Neuronal stem cell (in vitro differentiated cells): ENCODE results near the gene CACNB4.

Experiments
- DNase-seq: peaks from one replicate; pipeline ENCODE4 v3.0.0-alpha.2; 2013; ENCODE audit warnings: low spot score
- H2AFZ ChIP-seq: one replicate; pipeline ENCODE4 v1.6.1; 2013; ENCODE audit warnings: mild to moderate bottlenecking, low read length, inconsistent platforms
- H2AK5ac ChIP-seq: 2 replicates; pipeline ENCODE4 v1.6.1; 2013; ENCODE audit warnings: low read depth, mild to moderate bottlenecking, inconsistent platforms, low read length, moderate library complexity, mixed read lengths
- H2BK120ac ChIP-seq: 2 replicates; pipeline ENCODE4 v1.6.1; 2013; ENCODE audit warnings: low read depth, mild to moderate bottlenecking, inconsistent platforms, low read length, moderate library complexity, mixed read lengths
- H2BK12ac ChIP-seq: one replicate; pipeline ENCODE4 v1.6.1; 2013; ENCODE audit warnings: low read length, inconsistent platforms
- H2BK15ac ChIP-seq: 2 replicates; pipeline ENCODE4 v1.6.1; 2013; ENCODE audit warnings: mild to moderate bottlenecking, low read length, inconsistent platforms, mixed read lengths
- H2BK5ac ChIP-seq: one replicate; pipeline ENCODE4 v1.6.1; 2013; ENCODE audit warnings: inconsistent platforms, mild to moderate bottlenecking, low read length, moderate library complexity
- H3K14ac ChIP-seq: one replicate; pipeline ENCODE4 v1.6.1; 2013; ENCODE audit warnings: low read length, inconsistent platforms
- H3K18ac ChIP-seq: 2 replicates; pipeline ENCODE4 v1.6.1; 2013; ENCODE audit warnings: low read length, inconsistent platforms
- H3K23ac ChIP-seq: 2 replicates; pipeline ENCODE4 v1.6.1; 2013; ENCODE audit warnings: low read depth, mild to moderate bottlenecking, mixed read lengths, low read length, inconsistent platforms; ENCODE audit not compliant: poor library complexity
- H3K27ac ChIP-seq: replicated peaks from 3 replicates; pipeline ENCODE4 v1.5.1; 2013; ENCODE audit warnings: low read length, inconsistent platforms
- H3K27me3 ChIP-seq, 3 experiments: 2 replicates each; pipeline ENCODE4 v1.6.1; 2013; ENCODE audit warnings: low read length in 3 of 3, mild to moderate bottlenecking in 2 of 3, inconsistent platforms in 1 of 3, low read depth in 1 of 3, mixed read lengths in 1 of 3, moderate library complexity in 1 of 3; ENCODE audit not compliant: control insufficient read depth in 3 of 3, insufficient read depth in 3 of 3
- H3K36me3 ChIP-seq, 2 donors: replicated peaks in 1 of 2; 2 replicates each; pipeline ENCODE4 v1.6.1; 2013; ENCODE audit warnings: low read length in 2 of 2; ENCODE audit not compliant: control insufficient read depth in 2 of 2, insufficient read depth in 2 of 2
- H3K4ac ChIP-seq: 2 replicates; pipeline ENCODE4 v1.6.1; 2013; ENCODE audit warnings: inconsistent platforms, mild to moderate bottlenecking, low read length, moderate library complexity
- H3K4me1 ChIP-seq, 2 donors: 1 replicate in 1 of 2; 2 replicates in 1 of 2; pipeline ENCODE4 v1.6.1; 2013; ENCODE audit warnings: low read length in 2 of 2, low read depth in 1 of 2; ENCODE audit not compliant: control insufficient read depth in 2 of 2, insufficient read depth in 1 of 2
- H3K4me2 ChIP-seq: one replicate; pipeline ENCODE4 v1.6.1; 2013; ENCODE audit warnings: mild to moderate bottlenecking, low read length, inconsistent platforms; ENCODE audit not compliant: insufficient read depth, poor library complexity, severe bottlenecking
- H3K4me3 ChIP-seq, 2 donors: 2 replicates each; pipeline ENCODE4 v1.5.1; 2013; ENCODE audit warnings: low read length in 2 of 2, mild to moderate bottlenecking in 2 of 2, inconsistent platforms in 1 of 2, moderate library complexity in 1 of 2
- H3K79me1 ChIP-seq: one replicate; pipeline ENCODE4 v1.6.1; 2013; ENCODE audit warnings: low read depth, mild to moderate bottlenecking, inconsistent platforms, low read length, moderate library complexity
- H3K9ac ChIP-seq: one replicate; pipeline ENCODE4 v1.6.1; 2013; ENCODE audit warnings: mild to moderate bottlenecking, low read depth, low read length, inconsistent platforms; ENCODE audit not compliant: poor library complexity
- H3K9me3 ChIP-seq, 2 donors: replicated peaks in 1 of 2; 2 replicates each; pipeline versions ENCODE3 to v1.6.1; 2013; ENCODE audit warnings: low read length in 2 of 2, mild to moderate bottlenecking in 2 of 2, inconsistent platforms in 1 of 2, low read depth in 1 of 2, mixed read lengths in 1 of 2, moderate library complexity in 1 of 2; ENCODE audit not compliant: control insufficient read depth in 2 of 2, insufficient read depth in 1 of 2
- H4K8ac ChIP-seq: one replicate; pipeline ENCODE4 v1.6.1; 2013; ENCODE audit warnings: low read depth, mild to moderate bottlenecking, inconsistent platforms, low read length, moderate library complexity
- H4K91ac ChIP-seq: one replicate; pipeline ENCODE4 v1.6.1; 2013; ENCODE audit warnings: low read length, low read depth, mild to moderate bottlenecking, inconsistent platforms; ENCODE audit not compliant: poor library complexity
- WGBS, 2 donors: extraction: QIAGEN DNeasy Blood & Tissue Kit; methylation state at CpG; one replicate each; pipeline ENCODE4 v1.1.7; 2013; ENCODE audit warnings: missing lambda C conversion rate in 2 of 2, mixed read lengths in 1 of 2; ENCODE audit not compliant: insufficient read length in 2 of 2, insufficient replicate concordance in 1 of 2; ENCODE audit errors: extremely low coverage in 2 of 2; 5-methylcytosine and 5-hydroxymethylcytosine counted together

Gene CACNB4

DNA sequence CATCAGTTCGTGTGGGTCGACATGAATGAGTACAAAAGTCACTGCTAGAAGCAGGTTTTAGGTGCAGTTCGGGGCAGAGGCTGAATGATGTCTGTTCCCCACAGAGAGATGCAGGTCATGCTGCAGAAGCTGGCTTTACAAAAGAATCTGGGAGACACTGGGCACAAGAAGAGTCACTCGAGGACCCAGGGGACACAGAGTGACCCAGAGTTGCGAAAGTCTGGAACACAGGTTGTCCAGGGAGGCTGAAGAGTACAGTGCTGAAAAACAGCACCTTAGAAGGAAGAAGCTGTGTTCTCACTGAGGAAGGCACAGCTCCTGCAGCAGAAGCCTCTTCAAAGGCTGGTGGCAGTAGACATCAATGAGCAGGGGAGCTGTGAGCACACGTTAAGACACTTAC is 14.8 kb downstream of the CACNB4 start:
- no peak for DNase-seq
- Histone ChIP-seq H2BK120ac (no peak overlapping the region), H4K8ac (no peak overlapping the region), H2BK15ac (no peak overlapping the region), H3K36me3 (no peaks in the 10 kb centered on the region), H3K4me3 (no peak overlapping the region), H3K79me1 (no peaks in the 10 kb centered on the region), H3K23ac (no peak overlapping the region), H2BK5ac (no peak overlapping the region), H3K14ac (no peak overlapping the region), H2AFZ (no peak overlapping the region), H3K27ac (no peak overlapping the region), H2AK5ac (no peak overlapping the region), H3K9ac (no peak overlapping the region), H3K9me3 (peaks cover 0 to 4% of the 10 kb centered on the region in 2 donors), H3K4me1 (no peaks in the 10 kb centered on the region), H2BK12ac (no peak overlapping the region), H3K27me3 (no peaks in the 10 kb centered on the region), H3K18ac (no peak overlapping the region), H4K91ac (no peak overlapping the region), H3K4ac (no peak overlapping the region), H3K4me2 (no peak overlapping the region)
- WGBS, 2 donors, result no CpG with 5 or more reads among the region's 6 CpGs

DNA sequence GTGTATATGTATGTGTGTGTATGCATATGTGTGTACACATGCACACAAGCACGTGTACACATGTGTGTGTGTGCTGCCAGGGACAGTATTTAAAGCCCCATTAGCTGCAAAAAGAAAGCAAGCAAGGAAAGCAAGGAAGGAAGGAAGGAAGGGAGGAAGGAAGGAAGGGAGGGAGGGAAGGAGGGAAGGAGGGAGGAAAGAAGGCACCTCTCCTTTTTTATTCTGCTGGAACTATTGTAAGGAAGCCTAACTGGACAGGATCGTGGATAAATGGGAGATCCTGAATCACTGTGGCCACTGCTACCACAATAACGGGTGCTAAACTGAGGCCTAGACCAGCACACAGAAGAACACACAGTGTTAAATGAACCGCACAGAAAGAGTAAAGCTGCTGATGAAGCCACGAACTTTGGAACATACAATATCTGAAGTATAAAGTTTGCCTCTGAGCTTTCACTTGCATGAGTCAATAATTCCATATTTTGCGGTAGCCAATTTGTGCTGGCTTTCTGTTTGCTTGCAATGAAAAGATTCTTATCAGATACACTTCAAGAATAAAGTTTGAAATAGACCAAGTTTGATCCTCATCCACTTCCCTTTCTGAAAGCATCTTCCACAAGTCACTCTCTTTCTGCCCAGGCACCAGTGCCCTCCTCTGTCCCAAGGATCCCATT is 15.5 kb downstream of the CACNB4 start:
- Histone ChIP-seq H3K4me2 (no peak overlapping the region), H3K27me3 (no peaks in the 10 kb centered on the region), H2BK12ac (no peak overlapping the region), H2BK120ac (no peak overlapping the region), H3K4me1 (no peaks in the 10 kb centered on the region), H4K8ac (no peak overlapping the region), H2BK5ac (no peak overlapping the region), H3K18ac (no peak overlapping the region), H3K14ac (no peak overlapping the region), H3K4ac (no peak overlapping the region), H4K91ac (no peak overlapping the region), H2AFZ (no peak overlapping the region), H3K27ac (no peak overlapping the region), H3K23ac (no peak overlapping the region), H3K79me1 (no peaks in the 10 kb centered on the region), H3K36me3 (no peaks in the 10 kb centered on the region), H3K4me3 (no peak overlapping the region), H2AK5ac (no peak overlapping the region), H2BK15ac (no peak overlapping the region), H3K9ac (no peak overlapping the region), H3K9me3 (peaks cover 0 to 4% of the 10 kb centered on the region in 2 donors)
- no CpG with 5 or more reads among the region's 6 CpGs for WGBS, 2 donors
- no peak for DNase-seq

GRCh38 chr2:152078662-152079061 is 20.2 kb downstream of the CACNB4 start:
- H3K18ac ChIP-seq, result no peak overlapping the region
- no peaks in the 10 kb centered on the region for H3K36me3 ChIP-seq
- H3K9ac ChIP-seq, result no peak overlapping the region
- no peak overlapping the region for H2BK5ac ChIP-seq
- no peak overlapping the region for H4K8ac ChIP-seq
- no peak overlapping the region for H3K23ac ChIP-seq
- H2AFZ ChIP-seq, result no peak overlapping the region
- H2BK120ac ChIP-seq, result no peak overlapping the region
- H3K4me3 ChIP-seq, result no peak overlapping the region
- H2BK12ac ChIP-seq, result no peak overlapping the region
- H2BK15ac ChIP-seq, result no peak overlapping the region
- no peak overlapping the region for H3K14ac ChIP-seq
- H3K79me1 ChIP-seq, result peaks cover 2% of the 10 kb centered on the region
- no peak overlapping the region for H2AK5ac ChIP-seq
- H3K4me2 ChIP-seq, result no peak overlapping the region
- no peak overlapping the region for H3K4ac ChIP-seq
- peaks cover 0 to 4% of the 10 kb centered on the region in 2 donors for H3K9me3 ChIP-seq
- no peak for DNase-seq
- no peak overlapping the region for H3K27ac ChIP-seq
- H3K4me1 ChIP-seq, result peaks cover 0 to 1% of the 10 kb centered on the region in 2 donors
- WGBS, 2 donors, result no CpG with 5 or more reads among the region's 2 CpGs
- H4K91ac ChIP-seq, result no peak overlapping the region
- no peaks in the 10 kb centered on the region for H3K27me3 ChIP-seq

GRCh38 chr2:152078023-152078422 is 20.8 kb downstream of the CACNB4 start:
- Histone ChIP-seq H2AFZ (no peak overlapping the region), H3K4me2 (no peak overlapping the region), H4K8ac (no peak overlapping the region), H3K4me1 (peaks cover 0 to 2% of the 10 kb centered on the region in 2 donors), H2BK5ac (no peak overlapping the region), H2BK15ac (no peak overlapping the region), H3K4ac (no peak overlapping the region), H3K27me3 (no peaks in the 10 kb centered on the region), H3K27ac (no peak overlapping the region), H2BK120ac (no peak overlapping the region), H2BK12ac (no peak overlapping the region), H3K14ac (no peak overlapping the region), H3K4me3 (no peak overlapping the region), H3K9me3 (peaks cover 0 to 4% of the 10 kb centered on the region in 2 donors), H2AK5ac (no peak overlapping the region), H3K79me1 (peaks cover 2% of the 10 kb centered on the region), H3K18ac (no peak overlapping the region), H3K9ac (no peak overlapping the region), H3K23ac (no peak overlapping the region), H3K36me3 (no peaks in the 10 kb centered on the region), H4K91ac (no peak overlapping the region)
- DNase-seq, result no peak
- no CpG with 5 or more reads among the region's 9 CpGs for WGBS, 2 donors
